Activated T-helper 2 cell treated with anti-CD3 and anti-CD28 coated beads, Interferon-gamma antibody, Interleukin-2, Interleukin-4, amounts not matched to agents 10 μg/mL and 5 μg/mL and 100 μg/mL, durations not matched to agents 14 hours and 24 hours and 36 hours (primary cell): ENCODE data around the gene PIK3CB. TPM values are rescaled to one million over a fixed set of nuclear protein-coding genes. Genes with fewer than 3 reads are reported as not detected.
"Not testable (repeated sequence)": the region's sequence is repeated elsewhere in the genome, so short reads cannot be mapped to it uniquely, and the experiment has no call there.

Experiments used
- DNase-seq: peaks from one replicate; pipeline ENCODE4 v3.0.0; 2021; ENCODE audit warnings: low spot score
- H3K27ac Mint-ChIP-seq: one replicate; pipeline ENCODE4 v1.8.0; 2021; ENCODE audit warnings: mixed read lengths
- H3K27me3 Mint-ChIP-seq: one replicate; pipeline ENCODE4 v1.8.0; 2021; ENCODE audit warnings: low read depth, mixed read lengths
- H3K36me3 Mint-ChIP-seq: one replicate; pipeline ENCODE4 v1.8.0; 2021; ENCODE audit warnings: low read depth, mixed read lengths
- H3K4me1 Mint-ChIP-seq: one replicate; pipeline ENCODE4 v1.8.0; 2021; ENCODE audit warnings: low read depth, mixed read lengths
- H3K4me3 Mint-ChIP-seq: one replicate; pipeline ENCODE4 v1.8.0; 2021; ENCODE audit warnings: low read depth, mild to moderate bottlenecking, moderate library complexity, mixed read lengths
- H3K9me3 Mint-ChIP-seq: one replicate; pipeline ENCODE4 v1.8.0; 2021; ENCODE audit warnings: mixed read lengths
- intact Hi-C: fragments of 100-400 bp; cut with micrococcal nuclease; formaldehyde crosslinking; loops from one replicate; pipeline ENCODE4 v1.15.1; 2023
- total RNA-seq: library from RNA; stranded (reverse); gene quantifications from 2 replicates; pipeline ENCODE4 v1.2.3, GENCODE V29; 2022

PIK3CB gene
- total RNA-seq, 1 donor from 2014 or later: 19.2 TPM

DNA sequence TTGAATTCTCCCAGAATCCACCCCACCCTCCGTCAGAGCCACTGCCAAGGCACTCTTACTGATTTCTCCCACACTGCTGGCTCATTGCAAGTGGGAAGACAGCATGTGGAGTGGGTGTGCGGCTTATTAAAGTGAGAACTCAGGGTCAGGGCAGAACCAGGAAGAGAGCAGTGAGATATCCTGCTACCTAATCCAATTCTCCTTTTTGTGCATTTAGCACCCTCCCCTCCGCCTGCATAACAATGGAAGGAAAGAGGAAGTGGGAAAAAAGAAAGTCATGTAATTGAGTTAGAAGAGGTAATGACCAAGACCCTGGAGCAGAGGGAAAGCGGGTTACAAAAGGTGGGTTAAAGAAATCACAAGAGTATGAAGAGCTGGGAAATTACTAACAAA lies 27.8 kb upstream of the PIK3CB start:
- intact Hi-C loops: no loop called here
- DNase-seq: no peak
- no peak overlapping the region for H3K27ac Mint-ChIP-seq
- H3K4me3 Mint-ChIP-seq: no peak overlapping the region
- H3K36me3 Mint-ChIP-seq: no peaks in the 10 kb centered on the region
- H3K9me3 Mint-ChIP-seq: no peaks in the 10 kb centered on the region
- H3K27me3 Mint-ChIP-seq: no peaks in the 10 kb centered on the region
- H3K4me1 Mint-ChIP-seq: peaks cover 3% of the 10 kb centered on the region

DNA sequence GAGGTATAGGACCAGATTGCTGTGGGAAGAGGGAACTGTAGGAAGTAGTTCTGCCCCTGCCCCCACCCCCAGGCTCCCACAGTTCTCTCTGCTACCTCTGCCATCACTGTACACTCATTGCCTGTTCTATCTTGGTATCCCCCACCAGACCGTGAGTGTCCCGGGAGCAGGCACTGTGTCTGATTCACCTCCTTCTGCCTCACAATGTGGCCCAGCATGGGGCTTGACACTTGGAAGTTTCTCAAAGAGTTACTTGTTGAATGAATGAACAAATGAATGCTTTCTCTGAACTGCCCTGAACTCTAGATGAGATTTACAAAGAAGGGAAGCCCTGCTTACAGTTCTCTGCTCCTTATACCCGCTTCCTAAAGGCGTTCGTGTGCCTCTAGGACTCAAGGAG lies 27.1 kb upstream of the PIK3CB start:
- H3K36me3 Mint-ChIP-seq: no peaks in the 10 kb centered on the region

DNA sequence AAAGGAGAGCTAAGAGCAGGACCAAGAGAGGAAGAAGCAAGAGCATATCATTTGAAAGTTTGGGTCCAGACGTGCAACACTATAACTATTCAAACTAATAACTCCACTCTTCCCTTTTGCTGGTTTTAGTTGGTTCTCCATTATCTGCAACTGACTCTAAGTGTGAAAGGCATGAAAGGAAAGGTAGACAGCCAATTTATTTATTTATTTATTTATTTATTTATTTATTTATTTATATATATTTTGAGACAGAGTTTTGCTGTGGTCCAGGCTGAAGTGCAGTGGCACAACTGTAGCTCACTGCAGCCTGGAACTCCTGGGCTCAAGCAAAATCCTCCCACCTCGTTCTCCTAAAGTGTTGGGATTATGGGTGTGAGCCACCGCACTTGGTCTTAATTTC lies 22.1 kb upstream of the PIK3CB start:
- Mint-ChIP-seq H3K4me1 (no peaks in the 10 kb centered on the region), H3K9me3 (no peaks in the 10 kb centered on the region), H3K4me3 (no peak overlapping the region), H3K36me3 (no peaks in the 10 kb centered on the region), H3K27ac (no peak overlapping the region), H3K27me3 (peaks cover 7% of the 10 kb centered on the region)
- no peak for DNase-seq
- intact Hi-C loops: no loop called here

More for the DNA sequence above, 27.1 kb upstream of the PIK3CB start:
- Mint-ChIP-seq H3K27me3 (no peaks in the 10 kb centered on the region), H3K4me3 (no peak overlapping the region), H3K27ac (no peak overlapping the region), H3K4me1 (peaks cover 3% of the 10 kb centered on the region), H3K9me3 (no peaks in the 10 kb centered on the region)
- no peak for DNase-seq
- intact Hi-C loops: no loop called here

DNA sequence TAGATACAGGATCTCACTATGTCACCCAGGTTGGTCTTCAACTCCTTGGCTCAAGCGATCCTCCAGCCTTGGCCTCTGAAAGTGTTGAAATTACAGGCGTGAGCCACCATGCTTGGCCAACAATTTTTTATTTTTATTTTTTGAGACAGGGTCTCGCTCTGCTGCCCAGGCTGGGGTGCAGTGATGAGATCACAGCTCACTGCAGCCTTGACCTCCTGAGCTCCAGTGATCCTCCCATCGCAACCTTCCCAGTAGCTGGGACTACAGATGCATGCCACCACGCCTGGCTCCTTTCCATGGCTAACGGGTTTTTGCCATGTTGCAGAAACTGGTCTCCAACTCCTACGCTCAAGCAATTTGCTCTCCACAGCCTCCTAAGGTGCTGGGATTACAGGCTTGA lies 20.2 kb upstream of the PIK3CB start:
- H3K4me3 Mint-ChIP-seq: no peak overlapping the region
- no peaks in the 10 kb centered on the region for H3K36me3 Mint-ChIP-seq
- intact Hi-C loops: no loop called here
- no peaks in the 10 kb centered on the region for H3K9me3 Mint-ChIP-seq
- H3K4me1 Mint-ChIP-seq: no peaks in the 10 kb centered on the region
- H3K27me3 Mint-ChIP-seq: peaks cover 7% of the 10 kb centered on the region
- no peak overlapping the region for H3K27ac Mint-ChIP-seq
- no peak for DNase-seq

DNA sequence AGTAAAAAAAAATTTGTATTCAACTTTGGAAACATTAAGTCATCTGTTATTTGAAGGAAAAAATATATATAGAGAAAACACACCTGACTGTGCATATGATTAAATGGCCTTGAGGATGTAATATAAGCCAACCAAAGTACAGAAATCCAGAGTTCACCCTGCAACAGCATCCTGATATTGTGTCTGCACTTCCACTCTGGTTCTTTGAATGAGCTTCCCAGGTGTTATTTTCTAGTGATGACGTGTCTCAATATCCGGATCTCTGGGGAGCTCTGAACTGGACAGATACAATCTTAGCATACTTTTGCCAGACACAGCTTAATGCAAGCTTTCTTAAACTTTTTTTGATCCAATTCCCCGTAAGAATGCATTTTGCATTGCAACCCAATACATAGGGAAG lies 19.5 kb upstream of the PIK3CB start:
- H3K9me3 Mint-ChIP-seq: no peaks in the 10 kb centered on the region
- no peaks in the 10 kb centered on the region for H3K36me3 Mint-ChIP-seq
- H3K4me1 Mint-ChIP-seq: no peaks in the 10 kb centered on the region
- H3K4me3 Mint-ChIP-seq: no peak overlapping the region
- H3K27ac Mint-ChIP-seq: no peak overlapping the region
- intact Hi-C loops: no loop called here
- DNase-seq: no peak
- H3K27me3 Mint-ChIP-seq: peaks cover 7% of the 10 kb centered on the region

DNA sequence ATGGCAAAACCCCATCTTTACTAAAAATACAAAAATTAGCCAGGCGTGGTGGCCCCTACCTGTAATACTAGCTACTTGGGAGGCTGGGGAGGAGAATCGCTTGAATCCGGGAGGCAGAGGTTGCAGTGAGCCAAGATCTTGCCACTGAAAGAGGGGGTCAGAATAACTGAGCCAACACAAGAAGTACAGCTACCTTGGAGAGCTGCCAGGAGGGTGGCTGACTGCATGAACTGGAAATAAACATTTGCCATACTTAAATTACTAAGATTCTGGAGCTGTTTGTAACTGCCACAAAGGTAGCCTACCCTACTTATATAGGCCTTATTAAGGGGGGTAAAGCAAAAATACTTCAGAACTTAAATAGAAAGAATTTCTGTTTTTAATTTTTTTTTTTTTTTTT lies 15.4 kb upstream of the PIK3CB start:
- intact Hi-C loops: no loop called here
- H3K36me3 Mint-ChIP-seq: no peaks in the 10 kb centered on the region
- no peaks in the 10 kb centered on the region for H3K9me3 Mint-ChIP-seq
- H3K4me1 Mint-ChIP-seq: no peaks in the 10 kb centered on the region
- H3K27me3 Mint-ChIP-seq: peaks cover under 1% of the 10 kb centered on the region
- no peak overlapping the region for H3K4me3 Mint-ChIP-seq
- DNase-seq: no peak
- H3K27ac Mint-ChIP-seq: no peak overlapping the region

DNA sequence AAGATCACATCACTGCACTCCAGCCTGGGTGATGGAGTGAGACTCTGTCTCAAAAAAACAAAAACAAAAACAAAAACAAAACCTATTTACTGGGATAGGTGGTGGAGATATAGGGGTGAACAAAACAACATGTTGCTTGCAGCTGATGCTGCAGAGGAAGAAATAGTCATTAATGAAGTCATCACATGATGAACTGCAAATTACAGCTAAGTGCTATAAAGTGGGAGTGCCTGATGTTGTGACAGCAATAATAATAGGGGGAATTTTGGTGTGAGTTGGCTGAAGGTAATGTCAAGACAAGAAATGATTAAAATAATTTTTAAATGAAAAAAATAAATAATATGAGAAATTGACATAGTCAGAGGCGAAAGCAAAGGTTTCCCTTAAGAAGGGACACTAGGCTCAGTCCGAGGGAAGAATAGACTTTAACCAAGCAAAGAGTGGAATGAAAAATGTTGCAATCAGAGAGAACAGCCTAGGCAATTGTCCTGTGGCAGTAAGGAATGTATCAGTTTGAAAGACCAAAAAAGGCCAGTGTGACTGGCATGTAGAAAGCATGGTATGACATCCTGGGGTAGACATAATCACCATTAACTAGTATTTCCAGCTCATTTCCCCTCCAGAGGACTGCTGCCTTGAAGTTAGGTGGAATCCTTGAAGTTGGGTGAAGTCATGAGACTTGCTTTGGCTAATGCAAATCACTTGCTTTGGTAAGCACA lies 14.7 kb upstream of the PIK3CB start:
- no peak overlapping the region for H3K27ac Mint-ChIP-seq
- intact Hi-C loops: no loop called here
- DNase-seq: no peak
- no peak overlapping the region for H3K4me3 Mint-ChIP-seq
- H3K9me3 Mint-ChIP-seq: no peaks in the 10 kb centered on the region
- H3K27me3 Mint-ChIP-seq: no peaks in the 10 kb centered on the region
- H3K36me3 Mint-ChIP-seq: no peaks in the 10 kb centered on the region
- no peaks in the 10 kb centered on the region for H3K4me1 Mint-ChIP-seq

DNA sequence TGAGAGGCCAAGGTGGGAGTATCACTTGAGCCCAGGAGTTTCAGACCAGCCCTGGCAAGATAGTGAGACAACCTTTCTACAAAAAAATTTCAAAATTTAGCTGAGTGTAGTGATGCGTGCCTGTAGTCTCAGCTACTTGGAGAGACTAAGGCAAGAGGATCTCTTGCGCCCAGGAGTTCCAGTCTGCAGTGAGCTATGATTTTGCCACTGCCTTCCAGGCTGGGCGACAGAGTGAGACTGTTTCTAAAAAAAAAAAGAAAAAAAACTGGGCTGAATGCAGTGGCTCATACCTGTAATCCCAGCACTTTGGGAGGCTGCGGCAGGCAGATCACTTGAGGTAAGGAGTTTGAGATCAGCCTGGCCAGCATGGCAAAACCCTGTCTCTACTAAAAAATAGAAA lies 14.0 kb upstream of the PIK3CB start:
- no peaks in the 10 kb centered on the region for H3K9me3 Mint-ChIP-seq
- H3K4me3 Mint-ChIP-seq: no peak overlapping the region
- no peak overlapping the region for H3K27ac Mint-ChIP-seq
- H3K4me1 Mint-ChIP-seq: no peaks in the 10 kb centered on the region
- intact Hi-C loops: no loop called here
- DNase-seq: no peak
- no peaks in the 10 kb centered on the region for H3K27me3 Mint-ChIP-seq
- no peaks in the 10 kb centered on the region for H3K36me3 Mint-ChIP-seq

DNA sequence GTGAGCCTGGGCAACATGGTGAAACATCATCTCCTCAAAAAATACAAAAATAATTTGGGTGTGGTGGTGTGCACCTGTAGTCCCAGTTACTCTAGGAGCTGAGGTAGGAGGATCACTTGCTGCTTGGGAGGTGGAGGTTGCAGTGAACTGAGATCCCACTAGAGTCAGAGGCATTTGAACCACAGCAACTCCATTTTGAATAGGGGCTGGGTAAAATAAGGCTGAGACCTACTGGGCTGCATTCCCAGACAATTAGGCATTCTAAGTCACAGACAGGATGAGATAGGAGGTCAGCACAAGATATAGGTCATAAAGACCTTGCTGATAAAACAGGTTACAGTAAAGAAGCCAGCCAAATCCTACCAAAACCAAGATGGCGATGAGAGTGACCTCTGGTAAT lies 12.1 kb upstream of the PIK3CB start:
- DNase-seq, H3K27me3 Mint-ChIP-seq, H3K4me1 Mint-ChIP-seq, H3K36me3 Mint-ChIP-seq, H3K4me3 Mint-ChIP-seq, intact Hi-C loops, H3K27ac Mint-ChIP-seq, H3K9me3 Mint-ChIP-seq: not testable (repeated sequence)

DNA sequence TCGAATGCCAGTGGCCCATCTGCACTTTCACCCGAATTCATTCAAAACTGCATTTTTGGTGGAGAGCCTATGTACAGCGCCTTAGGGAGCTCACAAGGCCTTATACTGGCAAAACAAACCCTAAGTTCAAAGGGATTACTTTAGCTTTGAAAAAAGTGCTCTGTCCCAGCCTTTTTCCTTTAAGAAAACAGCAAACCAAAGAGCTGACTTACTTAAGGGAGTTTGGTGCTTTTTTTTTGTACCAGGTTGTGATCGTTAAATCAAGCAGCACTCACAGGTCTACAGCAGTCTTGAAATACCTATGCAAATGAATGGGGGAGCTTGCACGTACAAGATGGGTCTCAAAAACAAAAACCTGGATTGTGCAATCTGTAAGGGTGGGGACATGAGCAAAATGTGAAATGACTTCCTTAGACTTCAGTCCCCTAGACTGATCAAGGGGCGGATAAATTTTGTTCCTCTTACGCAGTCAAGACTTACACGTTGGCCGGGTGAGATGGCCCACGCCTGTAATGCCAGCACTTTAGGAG lies 11.6 kb upstream of the PIK3CB start:
- intact Hi-C loops: no loop called here
- Mint-ChIP-seq H3K36me3 (no peaks in the 10 kb centered on the region), H3K27me3 (no peaks in the 10 kb centered on the region), H3K4me1 (no peaks in the 10 kb centered on the region), H3K9me3 (no peaks in the 10 kb centered on the region), H3K27ac (no peak overlapping the region), H3K4me3 (no peak overlapping the region)
- no peak for DNase-seq

DNA sequence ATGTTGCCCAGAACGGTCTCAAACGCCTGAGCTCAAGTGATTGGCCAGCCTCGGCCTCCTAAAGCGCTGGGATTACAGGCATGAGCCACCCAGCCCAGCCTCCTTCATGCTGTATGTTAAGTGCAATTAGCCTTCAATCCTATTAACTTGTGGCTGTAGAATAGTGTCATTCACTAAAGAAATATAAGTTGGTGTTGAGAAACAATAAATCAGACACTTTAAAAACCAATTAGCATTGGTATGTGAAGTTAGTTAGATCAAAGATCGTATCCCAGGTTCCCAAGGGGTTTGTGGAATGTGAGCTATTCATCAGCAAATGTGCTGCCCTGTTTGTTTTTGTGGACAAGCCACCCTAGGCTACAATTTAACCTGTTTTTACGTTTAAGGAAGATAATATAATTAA lies 11.0 kb upstream of the PIK3CB start:
- intact Hi-C loops: no loop called here
- Mint-ChIP-seq H3K4me3 (no peak overlapping the region), H3K27ac (no peak overlapping the region)

DNA sequence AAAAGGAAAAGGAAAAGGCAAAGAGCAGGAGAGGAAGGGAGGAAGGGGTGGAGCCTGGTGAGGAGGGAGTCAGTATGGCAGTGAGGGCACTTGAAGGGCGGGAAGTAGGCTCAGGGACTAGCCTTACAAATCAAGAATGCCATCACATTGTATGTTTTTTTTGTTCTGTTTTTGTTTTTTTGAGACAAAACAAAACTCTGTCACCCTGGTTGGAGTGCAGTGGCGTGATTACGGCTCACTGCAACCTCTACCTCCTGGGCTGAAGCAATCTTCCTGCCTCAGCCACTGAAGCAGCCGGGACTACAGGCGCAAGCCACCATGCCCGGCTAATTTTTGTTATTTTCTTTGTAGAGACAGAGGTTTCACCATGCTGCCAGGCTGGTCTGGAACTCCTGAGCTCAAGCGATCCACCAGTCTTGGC lies 10.5 kb upstream of the PIK3CB start:
- H3K27me3 Mint-ChIP-seq: no peaks in the 10 kb centered on the region
- intact Hi-C loops: no loop called here

More for the DNA sequence above, 11.0 kb upstream of the PIK3CB start:
- H3K4me1 Mint-ChIP-seq: no peaks in the 10 kb centered on the region
- H3K27me3 Mint-ChIP-seq: no peaks in the 10 kb centered on the region
- no peaks in the 10 kb centered on the region for H3K9me3 Mint-ChIP-seq
- no peaks in the 10 kb centered on the region for H3K36me3 Mint-ChIP-seq
- no peak for DNase-seq

DNA sequence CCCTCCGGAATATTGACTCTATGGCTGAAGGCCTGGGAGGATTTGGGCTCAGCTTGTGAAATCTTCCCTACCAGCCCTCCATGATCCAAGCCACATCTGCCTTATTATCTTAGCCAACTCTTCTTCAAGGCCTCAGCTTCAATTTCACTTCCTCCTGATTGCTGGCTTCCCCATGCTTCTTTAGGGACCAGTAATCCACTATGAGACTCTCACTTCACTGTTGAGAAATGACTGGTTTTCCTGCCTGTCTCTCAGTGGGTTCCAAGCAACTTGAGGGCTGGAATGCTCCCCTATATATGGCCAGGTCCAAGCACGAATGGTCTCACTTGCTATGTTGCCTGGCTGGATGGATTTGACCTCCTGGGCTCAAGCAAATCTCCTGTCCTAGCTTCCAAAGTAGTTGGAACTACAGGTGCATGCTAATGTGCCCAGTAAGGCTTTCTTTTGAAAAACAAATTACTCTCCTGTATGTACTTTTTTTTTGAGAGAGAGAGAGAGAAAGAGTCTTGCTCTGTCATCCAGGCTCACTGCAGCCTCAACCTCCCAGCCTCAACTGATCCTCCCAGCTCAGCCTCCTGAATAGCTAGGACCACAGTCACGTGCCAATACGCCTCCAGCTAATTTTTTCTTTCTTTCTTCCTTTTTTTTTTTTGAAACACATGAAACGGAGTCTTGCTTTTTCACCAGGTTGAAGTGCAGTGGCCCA lies 7.9 kb upstream of the PIK3CB start:
- no peak for DNase-seq
- no peak overlapping the region for H3K27ac Mint-ChIP-seq
- no peaks in the 10 kb centered on the region for H3K9me3 Mint-ChIP-seq
- H3K4me1 Mint-ChIP-seq: no peaks in the 10 kb centered on the region
- no peaks in the 10 kb centered on the region for H3K27me3 Mint-ChIP-seq
- intact Hi-C loops: no loop called here
- H3K4me3 Mint-ChIP-seq: no peak overlapping the region
- H3K36me3 Mint-ChIP-seq: no peaks in the 10 kb centered on the region

More for the DNA sequence above, 10.5 kb upstream of the PIK3CB start:
- H3K27ac Mint-ChIP-seq: no peak overlapping the region
- no peaks in the 10 kb centered on the region for H3K9me3 Mint-ChIP-seq
- DNase-seq: no peak
- H3K36me3 Mint-ChIP-seq: no peaks in the 10 kb centered on the region
- no peak overlapping the region for H3K4me3 Mint-ChIP-seq
- no peaks in the 10 kb centered on the region for H3K4me1 Mint-ChIP-seq
